ENCODE measurements around the gene ZFP69B.

GRCh38 chr1:40423951-40424618 is 26.2 kb upstream of the ZFP69B start:
- TF ChIP-seq CTCF (conservative IDR thresholded peaks at IDR 0.05), result no peak
- TF ChIP-seq EZH2 (IDR thresholded peaks at IDR 0.05; ENCODE audit: low read depth), result no peak

Data from PC-9 (cell line).